ENCODE measurements around the gene ATXN1. TPM values are rescaled to one million over a fixed set of nuclear protein-coding genes. Genes with fewer than 3 reads are reported as not detected.
"Not testable (repeated sequence)": the region's sequence is repeated elsewhere in the genome, so short reads cannot be mapped to it uniquely, and the experiment has no call there.

ATXN1 gene
- total RNA-seq, 1 donor from 2014 or later = 62.7 TPM

DNA sequence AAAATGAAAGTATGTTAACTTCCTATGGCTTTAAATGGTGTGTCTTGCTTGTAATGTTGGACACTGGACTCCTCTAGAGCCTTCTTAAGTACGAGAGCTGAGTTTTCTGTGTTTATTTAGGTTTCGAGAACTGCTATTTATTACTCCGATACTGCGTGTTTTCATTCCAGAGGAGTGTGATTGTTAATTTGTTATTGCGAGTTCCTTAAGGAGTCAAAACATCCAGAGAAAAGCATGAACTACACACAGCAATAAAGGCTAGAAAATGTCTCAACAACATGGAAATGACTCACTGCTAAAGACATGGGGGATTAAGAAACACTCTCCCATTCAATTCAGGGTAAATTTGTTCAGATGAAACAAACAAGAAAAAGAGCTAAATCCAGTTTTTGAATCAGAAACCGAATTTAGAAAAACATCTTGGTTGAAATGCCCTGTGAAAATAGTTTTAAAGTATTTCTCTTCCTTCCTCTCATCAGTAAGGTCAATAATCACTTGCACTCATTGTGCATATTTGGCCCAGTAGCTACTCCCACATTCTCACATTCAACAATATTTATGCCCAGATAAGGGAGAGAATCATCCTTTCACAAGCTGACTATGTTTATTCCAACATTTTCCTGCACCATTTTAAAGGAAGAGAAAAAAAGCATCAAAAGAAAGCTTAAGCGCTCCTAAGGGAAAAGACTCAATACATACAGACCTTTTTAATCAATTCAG, 36.0 kb downstream of the ATXN1 start:
- intact Hi-C loops (cut with micrococcal nuclease) = no loop called here

DNA sequence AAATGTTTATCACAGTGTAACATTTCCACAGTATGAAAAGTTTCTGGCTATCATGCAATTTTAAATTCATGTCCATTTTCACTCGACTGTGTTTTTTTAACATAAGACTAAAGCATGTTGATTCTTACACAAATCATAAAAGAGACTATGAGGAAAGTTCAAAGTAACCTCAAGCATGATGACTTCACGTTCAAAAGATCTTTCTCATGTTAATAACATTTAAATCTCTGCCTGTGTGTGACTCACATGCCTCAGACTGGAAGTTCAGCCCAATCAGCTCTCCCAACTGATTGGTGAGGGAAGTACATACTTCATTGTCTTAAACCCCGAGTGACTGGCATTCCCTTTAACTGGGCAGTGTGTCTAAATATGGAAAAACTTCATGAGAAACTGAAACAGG, 37.4 kb downstream of the ATXN1 start:
- intact Hi-C loops (cut with micrococcal nuclease) = no loop called here

DNA sequence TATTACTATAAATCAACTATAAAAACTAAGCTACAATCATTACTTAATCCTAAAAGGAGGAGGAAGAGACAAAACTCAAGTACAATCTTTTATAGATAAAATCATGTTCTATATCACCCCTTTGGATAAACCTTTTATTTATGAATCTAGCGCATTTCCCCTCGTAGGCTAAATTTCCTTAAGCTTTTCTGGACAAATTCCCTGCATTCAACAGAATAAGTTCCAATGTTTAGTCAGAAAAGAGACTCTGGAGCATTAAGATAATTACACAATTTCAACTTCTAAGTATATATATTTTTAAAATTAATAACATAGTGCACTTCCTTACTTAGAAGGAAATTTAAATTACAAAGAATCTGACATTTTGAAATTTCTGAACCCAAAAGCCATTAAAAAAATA, 37.9 kb downstream of the ATXN1 start:
- intact Hi-C loops (cut with micrococcal nuclease) = no loop called here

DNA sequence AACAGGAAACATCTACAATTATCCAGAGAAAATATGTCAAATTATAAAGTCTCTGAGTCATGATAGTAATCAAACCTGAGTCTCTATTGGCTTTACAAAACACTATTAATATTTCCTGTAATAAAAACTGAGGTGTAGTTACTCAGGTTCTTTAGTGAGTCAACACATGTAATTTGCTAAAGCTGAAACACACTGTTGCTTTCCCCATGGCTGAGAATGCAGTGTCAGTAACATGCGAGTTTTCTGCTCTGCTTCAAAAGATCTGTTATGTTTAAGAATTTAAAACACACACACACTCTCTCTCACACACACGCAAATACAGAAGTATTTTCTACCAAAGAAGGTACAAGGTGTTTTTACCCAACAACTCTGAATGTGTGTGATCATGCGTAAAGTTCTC, 38.6 kb downstream of the ATXN1 start:
- intact Hi-C loops (cut with micrococcal nuclease) = no loop called here

DNA sequence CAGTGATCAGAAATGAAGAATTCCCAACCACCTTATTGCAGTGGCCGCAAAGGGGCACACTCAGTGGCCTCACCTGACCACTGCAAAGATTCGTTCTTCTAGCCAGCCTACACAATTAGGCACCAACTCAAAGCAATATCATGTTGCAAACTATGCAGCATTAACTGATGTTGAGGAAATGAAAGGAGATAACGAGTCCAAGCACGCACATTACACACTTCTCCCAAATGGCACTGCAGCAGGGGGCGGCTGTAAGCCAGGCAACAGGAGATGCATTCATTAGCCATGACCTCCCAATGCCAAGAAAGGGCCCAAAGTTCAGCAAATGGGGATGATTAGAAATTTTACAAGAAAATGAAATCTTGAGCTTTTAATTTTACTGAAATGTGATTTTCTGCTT, 39.3 kb downstream of the ATXN1 start:
- intact Hi-C loops (cut with micrococcal nuclease) = no loop called here

DNA sequence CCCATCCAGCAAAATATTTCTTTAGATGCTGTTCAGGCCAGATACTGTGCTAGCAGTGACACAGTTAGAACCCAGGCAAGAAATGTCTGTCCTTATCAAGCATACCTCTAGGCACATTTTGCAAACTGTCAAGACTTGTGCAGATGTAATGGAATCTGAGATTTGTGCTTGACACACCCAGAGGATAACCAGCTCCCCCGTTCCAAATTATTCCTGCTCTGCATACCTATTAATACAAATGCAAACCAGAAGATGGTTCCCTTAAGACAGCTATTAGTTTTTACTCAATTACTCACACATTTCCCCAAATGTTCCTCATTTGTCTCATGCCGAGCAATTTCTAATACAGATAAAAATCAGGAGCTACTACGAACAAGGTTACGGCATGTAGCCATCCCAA, 40.4 kb downstream of the ATXN1 start:
- intact Hi-C loops (cut with micrococcal nuclease) = no loop called here

DNA sequence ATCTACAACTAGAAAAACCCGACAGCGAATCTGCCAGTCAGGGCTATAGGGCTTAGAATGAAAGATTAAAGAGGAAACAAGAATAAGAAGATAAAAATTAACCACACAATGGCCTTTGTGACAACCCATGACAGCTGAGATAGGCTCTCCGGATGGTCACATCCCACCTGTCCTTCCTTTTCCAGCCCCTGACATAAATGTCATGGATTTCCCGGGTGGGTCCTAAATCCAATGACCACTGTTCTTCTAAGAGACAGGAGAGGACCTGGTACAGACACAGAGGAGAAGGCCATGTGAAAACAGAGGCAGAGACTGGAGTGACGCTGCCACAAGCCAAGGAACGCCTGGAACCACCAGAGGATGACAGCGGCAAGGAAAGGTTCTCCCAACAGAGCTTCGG, 41.8 kb downstream of the ATXN1 start:
- intact Hi-C loops (cut with micrococcal nuclease) = no loop called here

DNA sequence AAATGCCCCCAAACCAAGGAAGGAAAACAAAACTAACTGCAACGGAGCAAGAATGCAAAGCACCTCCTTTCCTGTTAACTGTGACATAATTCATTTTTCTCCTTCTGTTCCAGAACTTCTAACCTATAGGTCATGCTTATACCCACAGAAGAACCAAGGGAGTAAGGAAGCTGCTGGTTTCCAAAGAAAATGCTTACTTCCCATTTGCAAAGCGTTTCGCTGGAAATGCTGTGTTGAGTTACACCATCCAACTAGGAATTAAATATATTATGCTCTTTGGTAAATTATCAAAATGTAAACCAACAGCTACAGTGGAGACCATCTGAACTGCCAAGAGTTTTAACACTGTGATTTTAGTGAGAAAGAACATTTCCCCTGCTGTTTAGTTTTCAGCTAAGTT, 42.9 kb downstream of the ATXN1 start:
- intact Hi-C loops (cut with micrococcal nuclease) = no loop called here

DNA sequence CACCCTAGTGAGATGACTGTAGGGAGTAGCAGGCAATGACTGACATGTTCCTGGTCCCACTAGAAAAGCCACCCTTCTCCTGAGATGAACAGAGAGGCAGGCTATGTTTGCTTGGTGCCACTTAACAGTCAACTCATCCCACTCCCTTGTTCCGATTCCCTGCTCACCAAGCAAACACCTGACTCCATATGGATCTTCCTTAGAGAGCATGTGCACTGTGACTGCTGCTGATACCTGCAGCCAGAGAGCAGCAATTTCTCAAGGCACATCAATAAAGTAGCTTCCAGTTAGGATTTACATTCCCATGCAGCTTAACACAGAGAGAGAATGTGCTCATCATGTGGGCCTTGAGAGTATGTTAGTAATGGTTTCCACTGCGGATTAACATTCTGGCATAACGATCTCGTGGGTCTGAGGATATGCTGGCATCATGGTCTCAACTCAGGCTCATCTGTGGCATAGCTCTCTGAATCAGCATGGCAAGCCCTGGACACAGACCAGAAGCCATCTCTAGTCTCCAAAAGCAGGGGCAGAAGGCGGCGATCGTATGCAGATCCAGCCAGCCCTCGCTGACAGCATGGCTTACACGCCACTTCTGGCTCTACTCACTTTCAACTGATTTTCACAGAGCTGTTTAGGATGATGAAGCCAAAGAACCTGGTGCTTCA, 43.9 kb downstream of the ATXN1 start:
- intact Hi-C loops (cut with micrococcal nuclease) = no loop called here

DNA sequence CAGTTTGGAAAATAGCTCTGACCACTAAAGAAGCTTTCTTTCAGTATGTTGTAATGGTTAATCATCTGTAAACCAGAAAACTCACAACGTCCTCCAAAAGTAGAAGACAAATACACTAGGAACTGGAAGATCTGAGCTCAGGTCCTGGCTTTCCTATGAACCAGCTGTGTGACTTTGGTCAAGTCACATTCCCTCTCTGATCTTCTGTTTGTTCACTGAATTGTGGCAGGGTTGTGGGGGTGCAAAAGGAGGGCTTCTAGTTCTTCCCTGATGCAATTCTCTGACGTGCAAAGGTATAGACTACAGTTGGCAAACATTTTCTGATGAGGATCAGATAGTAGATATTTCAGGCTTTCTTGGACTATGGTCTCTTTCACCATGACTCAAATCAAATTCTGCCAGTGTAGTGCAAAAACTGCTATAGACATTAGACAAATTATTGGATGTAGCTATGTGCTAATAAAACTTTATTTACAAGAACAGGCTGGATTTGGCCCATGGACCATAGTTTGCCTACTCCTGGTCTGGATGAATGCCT, 44.9 kb downstream of the ATXN1 start:
- intact Hi-C loops (cut with micrococcal nuclease) = no loop called here

DNA sequence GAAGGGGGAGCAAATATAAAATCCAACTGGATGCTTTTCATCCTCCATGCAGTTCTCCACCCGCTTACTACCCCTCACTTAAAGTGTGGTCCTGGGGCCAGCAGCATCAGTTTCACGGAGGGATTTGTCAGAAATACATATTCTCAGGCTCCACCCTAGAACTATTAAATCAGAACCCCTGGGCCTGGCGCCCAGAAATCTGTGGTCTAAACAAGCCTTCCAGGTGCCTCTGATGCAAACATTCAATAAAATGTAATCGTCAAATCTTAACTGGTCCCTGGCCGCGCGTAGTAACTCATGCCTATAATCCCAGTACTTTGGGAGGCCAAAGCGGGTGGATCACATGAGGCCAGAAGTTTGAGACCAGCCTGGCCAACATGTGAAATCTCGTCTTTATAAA, 47.7 kb downstream of the ATXN1 start:
- intact Hi-C loops (cut with micrococcal nuclease) = loop anchor here (1.0 to 5.0 kb wide), 4 partner anchors 15 to 201 kb away; partner anchors contain the start of gene ATXN1

DNA sequence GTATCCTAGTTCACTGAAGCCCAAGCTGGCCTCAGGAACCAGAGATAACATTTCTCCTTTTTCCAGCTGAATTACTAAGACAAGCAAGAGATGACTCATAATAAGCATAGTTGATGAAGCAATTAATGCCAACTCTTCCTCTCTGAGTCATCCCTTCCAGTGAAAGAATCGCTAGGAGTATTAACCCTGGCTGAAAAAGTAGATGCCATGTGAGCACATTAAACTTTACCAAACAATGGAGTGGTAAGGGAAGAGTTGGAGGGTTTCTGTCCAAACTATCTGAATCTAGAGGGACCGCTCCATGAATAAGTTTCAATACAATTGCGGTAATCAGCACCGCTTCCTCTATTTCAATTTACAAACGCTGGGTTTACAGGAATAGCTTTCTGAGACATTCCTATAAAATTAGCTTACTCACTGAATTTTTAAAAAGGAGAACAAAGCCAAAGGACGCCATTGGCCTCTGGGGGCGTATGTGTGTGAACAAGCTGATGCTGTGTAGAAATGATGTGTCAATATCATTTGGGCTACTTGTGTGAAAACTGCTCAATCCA, 48.3 kb downstream of the ATXN1 start:
- intact Hi-C loops (cut with micrococcal nuclease) = loop anchor here (1.0 to 5.0 kb wide), 5 partner anchors 14 to 201 kb away; partner anchors contain the start of gene ATXN1

DNA sequence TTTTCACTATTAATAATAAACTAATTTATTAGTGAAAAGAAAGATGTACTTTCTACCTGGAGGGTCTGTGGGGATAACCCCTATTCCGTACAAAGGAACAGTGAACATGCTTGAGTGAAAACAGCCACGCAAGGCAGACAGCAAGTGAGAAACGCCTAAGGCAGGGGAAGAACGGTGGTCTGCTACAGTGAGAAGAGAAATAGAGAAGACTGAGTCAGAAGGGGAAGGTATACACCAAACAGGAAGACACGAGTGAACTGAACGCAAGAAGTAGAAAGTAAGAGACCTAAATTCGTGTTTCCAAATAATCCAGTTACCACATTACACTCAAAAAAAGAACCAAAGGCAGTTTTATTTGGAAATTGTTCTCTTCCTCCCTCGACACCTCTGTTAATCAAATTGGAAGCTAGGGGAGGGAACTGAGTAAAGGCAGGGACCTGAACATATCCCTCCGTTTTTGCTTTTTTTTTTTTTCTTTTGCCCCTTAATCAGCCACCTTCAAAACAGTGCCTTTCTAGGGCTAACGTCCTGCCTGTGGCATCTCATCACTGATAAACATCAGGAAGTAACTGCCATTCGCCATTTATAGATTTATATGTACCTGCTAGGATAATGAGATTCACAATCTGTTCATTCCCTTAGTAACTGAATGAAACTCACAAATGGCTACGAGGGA, 48.9 kb downstream of the ATXN1 start:
- intact Hi-C loops (cut with micrococcal nuclease) = loop anchor here (1.0 to 5.0 kb wide), 4 partner anchors 14 to 200 kb away; no protein-coding TSS in a partner anchor

DNA sequence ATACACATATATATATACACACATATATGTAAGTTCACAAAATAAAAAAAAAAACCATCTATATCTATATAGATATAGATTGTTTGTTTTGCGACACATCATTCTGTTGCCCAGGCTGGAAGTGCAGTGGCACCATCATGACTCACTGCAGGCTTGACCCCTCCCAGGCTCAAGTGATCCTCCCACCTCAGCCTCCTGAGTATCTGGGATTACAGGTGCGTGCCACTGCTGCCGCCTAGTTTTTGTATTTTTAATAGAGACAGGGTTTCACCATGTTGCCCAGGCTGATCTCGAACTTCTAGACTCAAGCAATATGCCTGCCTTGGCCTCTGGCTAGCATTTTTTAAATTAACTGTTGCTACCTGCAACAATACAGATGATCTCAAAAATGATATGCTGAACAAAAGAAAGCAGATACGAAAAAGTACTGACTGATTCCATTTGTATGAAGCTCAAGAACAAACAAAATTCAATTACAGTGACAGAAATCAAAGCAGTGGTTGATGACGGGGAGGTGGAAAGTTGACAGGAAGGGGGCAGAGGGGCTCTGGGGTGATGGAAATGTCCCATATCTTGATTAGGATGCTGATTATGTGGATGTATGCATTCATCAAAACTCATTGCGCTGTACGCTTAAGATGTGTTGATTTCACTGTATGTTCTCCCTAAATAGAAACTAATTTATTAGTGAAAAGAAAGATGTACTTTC, 49.6 kb downstream of the ATXN1 start:
- intact Hi-C loops (cut with micrococcal nuclease) = loop anchor here (1.0 to 5.0 kb wide), 4 partner anchors 13 to 199 kb away; no protein-coding TSS in a partner anchor

DNA sequence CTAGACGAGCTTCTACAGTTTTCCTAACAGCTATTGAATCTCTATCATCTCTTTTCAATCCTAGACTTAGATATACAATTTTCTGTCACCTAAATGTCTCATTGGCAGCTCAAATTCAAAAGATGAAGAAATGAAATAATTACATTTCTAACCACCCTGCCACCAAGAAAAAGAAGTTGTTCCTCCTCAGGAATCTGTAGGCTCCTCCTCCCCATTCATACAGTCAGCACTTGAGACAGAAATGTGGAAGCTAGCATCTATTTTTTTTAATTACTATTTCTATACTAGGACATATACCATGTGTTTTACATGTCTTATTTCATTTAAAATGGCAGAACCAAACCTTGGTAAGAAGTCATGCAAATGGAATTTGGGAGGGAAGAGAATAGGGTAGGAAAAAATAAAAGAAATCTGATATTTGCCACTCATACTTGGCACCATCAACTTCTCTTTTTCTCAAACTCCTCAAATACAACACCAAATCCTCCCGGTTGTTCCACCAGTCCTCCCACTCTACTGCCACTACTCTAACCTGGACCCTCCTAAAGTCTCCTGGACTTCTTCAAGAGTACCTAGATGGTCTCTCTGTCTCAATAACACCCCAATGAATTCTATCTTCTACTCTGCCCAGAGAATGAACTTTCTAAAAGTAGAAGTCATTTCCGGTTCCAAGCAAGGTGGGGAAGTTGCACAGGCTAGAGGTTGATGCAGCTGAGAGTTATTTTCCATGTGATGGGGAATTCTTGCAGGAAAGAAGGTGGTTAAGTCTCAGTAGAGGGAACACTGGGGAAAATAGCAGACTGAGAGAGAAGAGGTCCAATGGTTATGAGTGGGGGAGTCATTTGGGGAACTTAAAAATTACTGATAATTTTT, 54.1 kb downstream of the ATXN1 start:
- intact Hi-C loops (cut with micrococcal nuclease) = no loop called here

DNA sequence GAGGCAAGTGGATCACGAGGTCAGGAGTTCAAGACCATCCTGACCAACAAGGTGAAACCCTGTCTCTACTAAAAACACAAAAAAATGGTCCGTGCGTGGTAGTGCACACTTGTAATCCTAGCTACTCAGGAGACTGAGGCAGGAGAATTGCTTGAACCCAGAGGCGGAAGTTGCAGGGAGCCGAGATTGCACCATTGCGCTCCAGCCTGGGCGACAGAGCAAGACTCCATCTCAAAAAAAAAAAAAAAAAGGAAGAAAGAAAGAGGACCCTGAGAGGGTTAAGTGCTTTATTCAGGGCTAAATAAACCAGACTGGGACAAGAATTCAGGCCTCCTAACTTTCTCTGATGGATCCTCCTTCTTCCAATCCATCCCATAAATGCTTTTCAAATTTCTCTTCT, 54.8 kb downstream of the ATXN1 start:
- intact Hi-C loops (cut with micrococcal nuclease) = not testable (repeated sequence)

DNA sequence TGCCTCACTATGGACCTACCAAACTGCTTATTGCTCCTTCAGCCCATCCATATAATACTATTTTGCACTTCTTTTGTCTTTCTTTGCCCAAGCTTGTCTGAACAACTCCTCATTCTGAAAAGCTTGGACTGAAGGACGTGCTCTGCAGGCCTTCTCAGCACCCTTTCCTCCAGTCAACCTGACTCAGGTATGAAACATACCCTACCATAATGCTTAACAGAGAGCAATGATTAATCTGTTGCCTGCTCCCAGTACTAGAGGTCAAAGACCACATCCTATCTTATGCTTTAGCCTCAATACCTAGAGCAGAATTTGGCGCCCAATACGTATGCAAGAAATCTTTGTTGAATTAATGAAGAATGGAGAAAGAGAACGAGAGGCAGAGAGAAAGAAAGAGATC, 55.2 kb downstream of the ATXN1 start:
- intact Hi-C loops (cut with micrococcal nuclease) = no loop called here

DNA sequence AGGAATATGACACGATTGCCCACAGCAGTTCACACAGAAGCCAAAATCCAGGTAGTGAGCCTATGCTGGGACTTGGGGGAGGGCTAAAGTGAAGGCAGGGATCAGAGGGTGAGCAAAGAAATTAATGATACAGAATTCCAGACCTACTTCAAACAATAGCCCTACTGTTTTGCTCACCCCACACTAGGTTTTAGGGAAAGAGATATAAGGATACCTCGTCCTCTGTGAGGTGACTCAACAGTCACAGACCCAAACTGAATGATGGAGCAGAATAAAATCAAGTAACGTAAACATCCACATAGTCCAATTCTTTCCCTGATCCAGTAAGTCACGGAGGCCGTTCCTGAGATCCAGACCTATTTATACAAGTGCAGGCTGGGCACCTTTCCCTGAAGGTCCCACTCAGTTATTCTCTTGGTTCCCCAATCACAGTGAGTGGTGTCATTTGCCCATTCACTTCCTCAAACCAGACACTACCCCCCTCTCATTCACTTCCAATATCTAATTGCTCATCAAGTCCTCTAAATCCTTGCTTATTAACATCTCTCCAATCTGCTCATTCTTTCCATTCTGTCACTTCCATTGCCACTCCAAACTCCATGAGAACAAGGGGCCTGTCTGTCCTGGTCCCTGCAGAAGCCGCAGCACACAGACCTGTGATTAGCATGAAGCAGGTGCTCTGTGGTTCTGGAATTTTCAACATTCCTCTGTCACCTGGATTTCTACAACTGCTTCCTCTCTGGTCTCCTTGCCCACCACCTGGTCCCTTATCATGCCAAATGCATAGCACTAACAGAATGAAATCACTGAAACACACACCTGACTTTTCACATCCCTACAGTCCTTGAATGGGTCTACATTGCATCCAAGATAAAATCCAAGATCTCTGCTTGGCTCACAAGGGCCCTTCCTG, 55.9 kb downstream of the ATXN1 start:
- intact Hi-C loops (cut with micrococcal nuclease) = no loop called here
